OCI-LY1 (cell line): ENCODE results near the gene HSF2BP.
"Not testable (repeated sequence)": the region's sequence is repeated elsewhere in the genome, so short reads cannot be mapped to it uniquely, and the experiment has no call there.

ENCODE experiments used
- H2AFZ ChIP-seq: fragments of 200-600 bp; sonication (generic), shearing (Covaris generic); 2 replicates; pipeline ENCODE4 v1.6.0; 2014; ENCODE audit warnings: antibody characterized with exemption, mild to moderate bottlenecking, low read length
- H3F3A ChIP-seq: fragments of 200-600 bp; sonication (generic), shearing (Covaris generic); 2 replicates; pipeline ENCODE4 v1.6.0; 2014; ENCODE audit warnings: mild to moderate bottlenecking, antibody characterized with exemption, low read length, moderate library complexity; ENCODE audit not compliant: insufficient read depth
- H3K27ac ChIP-seq: fragments of 200-600 bp; sonication (generic); 2 replicates; pipeline ENCODE4 v1.5.1; 2014; ENCODE audit warnings: low read length, mixed run types, mild to moderate bottlenecking, low read depth; ENCODE audit not compliant: poor library complexity, severe bottlenecking
- H3K27me3 ChIP-seq: fragments of 200-600 bp; sonication (generic); 2 replicates; pipeline ENCODE4 v1.6.0; 2014; ENCODE audit warnings: antibody characterized with exemption, mild to moderate bottlenecking, low read length, moderate library complexity; ENCODE audit not compliant: insufficient read depth
- H3K36me3 ChIP-seq: fragments of 200-600 bp; sonication (generic); 2 replicates; pipeline ENCODE4 v1.6.1; 2014; ENCODE audit warnings: mild to moderate bottlenecking, antibody characterized with exemption, low read length, moderate library complexity, mixed read lengths; ENCODE audit not compliant: insufficient read depth
- H3K4me1 ChIP-seq: fragments of 200-600 bp; sonication (generic); 2 replicates; pipeline ENCODE4 v1.5.1; 2014; ENCODE audit warnings: mild to moderate bottlenecking, low read length, moderate library complexity; ENCODE audit not compliant: insufficient read depth, severe bottlenecking
- H3K4me2 ChIP-seq: fragments of 200-600 bp; sonication (generic), shearing (Covaris generic); 2 replicates; pipeline ENCODE4 v1.6.1; 2014; ENCODE audit warnings: low read length
- H3K4me3 ChIP-seq: fragments of 200-600 bp; sonication (generic); 2 replicates; pipeline ENCODE4 v1.5.1; 2014; ENCODE audit warnings: low read length, low read depth, mild to moderate bottlenecking, mixed read lengths; ENCODE audit not compliant: poor library complexity, severe bottlenecking
- H3K79me2 ChIP-seq: fragments of 200-600 bp; shearing (Covaris generic); 2 replicates; pipeline ENCODE4 v1.6.1; 2016; ENCODE audit warnings: mixed run types, low read length, mixed read lengths; ENCODE audit not compliant: insufficient read depth
- H3K9ac ChIP-seq: fragments of 200-600 bp; sonication (generic), shearing (Covaris generic); 2 replicates; pipeline ENCODE4 v1.6.1; 2014; ENCODE audit warnings: mild to moderate bottlenecking, low read length, mixed read lengths
- H3K9me2 ChIP-seq: fragments of 200-600 bp; sonication (generic), shearing (Covaris generic); 2 replicates; pipeline ENCODE4 v1.6.1; 2014; ENCODE audit warnings: low read depth, mild to moderate bottlenecking, low read length, mixed read lengths
- H3K9me3 ChIP-seq: fragments of 200-600 bp; shearing (Covaris generic); 2 replicates; pipeline ENCODE4 v1.6.1; 2014; ENCODE audit warnings: low read length, mixed read lengths
- H4K20me1 ChIP-seq: fragments of 200-600 bp; sonication (generic), shearing (Covaris generic); 2 replicates; pipeline ENCODE4 v1.6.0; 2016; ENCODE audit warnings: mild to moderate bottlenecking, low read length; ENCODE audit not compliant: insufficient read depth

HSF2BP gene

GRCh38 chr21:43486051-43486450 is 173.2 kb downstream of the HSF2BP start:
- not testable (repeated sequence) for H3K4me3 ChIP-seq, H3K9me3 ChIP-seq, H3K4me2 ChIP-seq, H3K9me2 ChIP-seq, H3K4me1 ChIP-seq, H3F3A ChIP-seq, H2AFZ ChIP-seq, H3K9ac ChIP-seq, H3K27ac ChIP-seq, H3K27me3 ChIP-seq, H3K36me3 ChIP-seq, H4K20me1 ChIP-seq, H3K79me2 ChIP-seq

GRCh38 chr21:43485016-43485415 is 174.3 kb downstream of the HSF2BP start:
- not testable (repeated sequence) for H3K27ac ChIP-seq, H3K36me3 ChIP-seq, H3F3A ChIP-seq, H3K9ac ChIP-seq, H3K9me2 ChIP-seq, H3K27me3 ChIP-seq, H3K79me2 ChIP-seq, H3K4me2 ChIP-seq, H2AFZ ChIP-seq, H3K4me1 ChIP-seq, H3K9me3 ChIP-seq, H4K20me1 ChIP-seq, H3K4me3 ChIP-seq

- not testable (repeated sequence) for H3K79me2 ChIP-seq, H3F3A ChIP-seq, H3K9me2 ChIP-seq, H3K36me3 ChIP-seq, H3K9me3 ChIP-seq, H3K4me2 ChIP-seq, H3K9ac ChIP-seq, H3K4me1 ChIP-seq, H2AFZ ChIP-seq, H3K27me3 ChIP-seq, H3K27ac ChIP-seq, H4K20me1 ChIP-seq, H3K4me3 ChIP-seq
Observed at GRCh38 chr21:43479197-43479596, 180.1 kb downstream of the HSF2BP start.
